ENCODE results near the gene CCDC85B. TPM values are rescaled to one million over a fixed set of nuclear protein-coding genes. Genes with fewer than 3 reads are reported as not detected.
"Not testable (repeated sequence)": the region's sequence is repeated elsewhere in the genome, so short reads cannot be mapped to it uniquely, and the experiment has no call there.

The CCDC85B gene
- 10 to 100 TPM in 2 of 4 donors, 1 to 10 TPM in 2; 6.5 to 32.5 (median 13.3) TPM for polyA plus RNA-seq
- long read RNA-seq, donor 1, transcript CCDC85B-201 (1 exons, 1,524 nt) = major isoform, 37 of 37 reads
- long read RNA-seq, donor 1, partial matches to known transcripts = 0 of 37 reads
- long read RNA-seq, donor 1, other reads (novel, unspliced or antisense) = 0 of 37 reads
- long read RNA-seq, donor 2, transcript CCDC85B-201 (1 exons, 1,524 nt) = major isoform, 9 of 9 reads
- long read RNA-seq, donor 2, partial matches to known transcripts = 0 of 9 reads
- long read RNA-seq, donor 2, other reads (novel, unspliced or antisense) = 0 of 9 reads
- long read RNA-seq, donor 3, transcript CCDC85B-201 (1 exons, 1,524 nt) = major isoform, 26 of 26 reads
- long read RNA-seq, donor 3, partial matches to known transcripts = 0 of 26 reads
- long read RNA-seq, donor 3, other reads (novel, unspliced or antisense) = 0 of 26 reads
- long read RNA-seq, donor 4, partial matches to known transcripts = 0 of 1 reads
- long read RNA-seq, donor 4, other reads (novel, unspliced or antisense) = 0 of 1 reads
- long read RNA-seq, donor 5, transcript CCDC85B-201 (1 exons, 1,524 nt) = major isoform, 11 of 11 reads
- long read RNA-seq, donor 5, partial matches to known transcripts = 0 of 11 reads
- long read RNA-seq, donor 5, other reads (novel, unspliced or antisense) = 0 of 11 reads
- long read RNA-seq, donor 6, transcript CCDC85B-201 (1 exons, 1,524 nt) = major isoform, 25 of 25 reads
- long read RNA-seq, donor 6, partial matches to known transcripts = 0 of 25 reads
- long read RNA-seq, donor 6, other reads (novel, unspliced or antisense) = 0 of 25 reads
- long read RNA-seq, donor 7 = 0 reads
- long read RNA-seq, donor 8, transcript CCDC85B-201 (1 exons, 1,524 nt) = major isoform, 9 of 9 reads
- long read RNA-seq, donor 8, partial matches to known transcripts = 0 of 9 reads
- long read RNA-seq, donor 8, other reads (novel, unspliced or antisense) = 0 of 9 reads
- long read RNA-seq, donor 9, transcript CCDC85B-201 (1 exons, 1,524 nt) = major isoform, 6 of 6 reads
- long read RNA-seq, donor 9, partial matches to known transcripts = 0 of 6 reads
- long read RNA-seq, donor 9, other reads (novel, unspliced or antisense) = 0 of 6 reads
- long read RNA-seq, donor 10, transcript CCDC85B-201 (1 exons, 1,524 nt) = major isoform, 38 of 38 reads
- long read RNA-seq, donor 10, partial matches to known transcripts = 0 of 38 reads
- long read RNA-seq, donor 10, other reads (novel, unspliced or antisense) = 0 of 38 reads

- no peak for FAIRE-seq
- peak; percentile 96 to 99 for DNase-seq
- H3K36me3 ChIP-seq (ENCODE audit: control insufficient read depth in 3 of 3, insufficient read depth in 2 of 3, low read depth in 1 of 3, low read length in 3 of 3) = peaks cover 0 to 15% (median 0%) of the 10 kb centered on the region in 3 donors
- peak within 1 kb of the TSS; percentile 73 to 97 (median 95) for H3K27ac ChIP-seq (ENCODE audit: low read depth in 1 of 3, low read length in 2 of 3)
- H3K4me3 ChIP-seq (ENCODE audit: low read depth in 1 of 3, low read length in 3 of 3) = peak within 1 kb of the TSS; percentile 49 to 63 (median 57)
- H3K9me3 ChIP-seq (ENCODE audit: control insufficient read depth in 2 of 2, insufficient read depth in 1 of 2, low read depth in 1 of 2, low read length in 1 of 2) = no peaks in the 10 kb centered on the region
- peaks cover 0 to 18% (median 0%) of the 10 kb centered on the region in 3 donors for H3K27me3 ChIP-seq (ENCODE audit: control insufficient read depth in 3 of 3, insufficient read depth in 3 of 3, low read length in 3 of 3)
- peaks cover 6 to 52% (median 15%) of the 10 kb centered on the region in 3 donors for H3K4me1 ChIP-seq (ENCODE audit: control insufficient read depth in 3 of 3, insufficient read depth in 2 of 3, low read depth in 1 of 3, low read length in 2 of 3)
- 0% methylated on average over 76 to 94 of the region's 94 CpGs for WGBS, 3 donors
Measured at GRCh38 chr11:65890324-65891218, at the start of gene CCDC85B. CCDC85B (plus strand) TSS chr11:65890673; CDS start chr11:65890784, 111 bp downstream.

- DNase-seq = no peak
- 67 to 89% (median 71%) methylated on average over 4 of the region's 4 CpGs for WGBS, 3 donors
- Histone ChIP-seq H3K4me1 (ENCODE audit: control insufficient read depth in 3 of 3, insufficient read depth in 2 of 3, low read depth in 1 of 3, low read length in 2 of 3) (peaks cover 0 to 12% (median 0%) of the 10 kb centered on the region in 3 donors), H3K36me3 (ENCODE audit: control insufficient read depth in 3 of 3, insufficient read depth in 2 of 3, low read depth in 1 of 3, low read length in 3 of 3) (no peaks in the 10 kb centered on the region), H3K4me3 (ENCODE audit: low read depth in 1 of 3, low read length in 3 of 3) (no peak overlapping the region), H3K27me3 (ENCODE audit: control insufficient read depth in 3 of 3, insufficient read depth in 3 of 3, low read length in 3 of 3) (no peaks in the 10 kb centered on the region), H3K9me3 (ENCODE audit: control insufficient read depth in 2 of 2, insufficient read depth in 1 of 2, low read depth in 1 of 2, low read length in 1 of 2) (no peaks in the 10 kb centered on the region), H3K27ac (ENCODE audit: low read depth in 1 of 3, low read length in 2 of 3) (no peak overlapping the region)
- FAIRE-seq = no peak
Measured at GRCh38 chr11:65842144-65842543, 48.3 kb upstream of the CCDC85B start.

- FAIRE-seq (no peak), DNase-seq (peak in 1 of 2 donors; percentile 65)
- WGBS, 3 donors = 19 to 69% (median 34%) methylated on average over 3 of the region's 3 CpGs
- H3K9me3 ChIP-seq (ENCODE audit: control insufficient read depth in 2 of 2, insufficient read depth in 1 of 2, low read depth in 1 of 2, low read length in 1 of 2) = no peaks in the 10 kb centered on the region
- H3K4me1 ChIP-seq (ENCODE audit: control insufficient read depth in 3 of 3, insufficient read depth in 2 of 3, low read depth in 1 of 3, low read length in 2 of 3) = peaks cover 0 to 12% (median 0%) of the 10 kb centered on the region in 3 donors
- H3K36me3 ChIP-seq (ENCODE audit: control insufficient read depth in 3 of 3, insufficient read depth in 2 of 3, low read depth in 1 of 3, low read length in 3 of 3) = no peaks in the 10 kb centered on the region
- H3K27me3 ChIP-seq (ENCODE audit: control insufficient read depth in 3 of 3, insufficient read depth in 3 of 3, low read length in 3 of 3) = no peaks in the 10 kb centered on the region
- no peak overlapping the region for H3K4me3 ChIP-seq (ENCODE audit: low read depth in 1 of 3, low read length in 3 of 3)
- H3K27ac ChIP-seq (ENCODE audit: low read depth in 1 of 3, low read length in 2 of 3) = peak overlapping the region in 2 of 3 donors; percentile 20 to 26
Measured at GRCh38 chr11:65843811-65844210, 46.7 kb upstream of the CCDC85B start.

- DNase-seq = peak; percentile 64 to 83
- H3K27me3 ChIP-seq (ENCODE audit: control insufficient read depth in 3 of 3, insufficient read depth in 3 of 3, low read length in 3 of 3) = no peaks in the 10 kb centered on the region
- 28 to 68% (median 45%) methylated on average over 10 of the region's 10 CpGs for WGBS, 3 donors
- H3K9me3 ChIP-seq (ENCODE audit: control insufficient read depth in 2 of 2, insufficient read depth in 1 of 2, low read depth in 1 of 2, low read length in 1 of 2) = no peaks in the 10 kb centered on the region
- no peak overlapping the region for H3K4me3 ChIP-seq (ENCODE audit: low read depth in 1 of 3, low read length in 3 of 3)
- FAIRE-seq = no peak
- no peaks in the 10 kb centered on the region for H3K36me3 ChIP-seq (ENCODE audit: control insufficient read depth in 3 of 3, insufficient read depth in 2 of 3, low read depth in 1 of 3, low read length in 3 of 3)
- peaks cover 0 to 15% (median 0%) of the 10 kb centered on the region in 3 donors for H3K4me1 ChIP-seq (ENCODE audit: control insufficient read depth in 3 of 3, insufficient read depth in 2 of 3, low read depth in 1 of 3, low read length in 2 of 3)
- H3K27ac ChIP-seq (ENCODE audit: low read depth in 1 of 3, low read length in 2 of 3) = peak overlapping the region; percentile 26 to 47 (median 38)
Measured at GRCh38 chr11:65844231-65844872, 46.1 kb upstream of the CCDC85B start.

GRCh38 chr11:65847746-65848145 lies 42.7 kb upstream of the CCDC85B start:
- Histone ChIP-seq H3K4me3 (ENCODE audit: low read depth in 1 of 3, low read length in 3 of 3) (no peak overlapping the region), H3K36me3 (ENCODE audit: control insufficient read depth in 3 of 3, insufficient read depth in 2 of 3, low read depth in 1 of 3, low read length in 3 of 3) (peaks cover under 1 to 33% (median 7%) of the 10 kb centered on the region in 3 donors), H3K9me3 (ENCODE audit: control insufficient read depth in 2 of 2, insufficient read depth in 1 of 2, low read depth in 1 of 2, low read length in 1 of 2) (peaks cover 0 to 9% of the 10 kb centered on the region in 2 donors), H3K27me3 (ENCODE audit: control insufficient read depth in 3 of 3, insufficient read depth in 3 of 3, low read length in 3 of 3) (no peaks in the 10 kb centered on the region), H3K27ac (ENCODE audit: low read depth in 1 of 3, low read length in 2 of 3) (no peak overlapping the region), H3K4me1 (ENCODE audit: control insufficient read depth in 3 of 3, insufficient read depth in 2 of 3, low read depth in 1 of 3, low read length in 2 of 3) (peaks cover 0 to 46% (median 2%) of the 10 kb centered on the region in 3 donors)
- DNase-seq = no peak
- 81 to 83% (median 82%) methylated on average over 3 of the region's 3 CpGs for whole genome bisulfite sequencing, 3 donors
- FAIRE-seq = no peak

GRCh38 chr11:65848693-65849092 lies 41.8 kb upstream of the CCDC85B start:
- H3K9me3 ChIP-seq (ENCODE audit: control insufficient read depth in 2 of 2, insufficient read depth in 1 of 2, low read depth in 1 of 2, low read length in 1 of 2); H3K27me3 ChIP-seq (ENCODE audit: control insufficient read depth in 3 of 3, insufficient read depth in 3 of 3, low read length in 3 of 3); DNase-seq; H3K4me3 ChIP-seq (ENCODE audit: low read depth in 1 of 3, low read length in 3 of 3); FAIRE-seq; H3K27ac ChIP-seq (ENCODE audit: low read depth in 1 of 3, low read length in 2 of 3): not testable (repeated sequence)
- Histone ChIP-seq H3K36me3 (ENCODE audit: control insufficient read depth in 3 of 3, insufficient read depth in 2 of 3, low read depth in 1 of 3, low read length in 3 of 3) (peaks cover 4 to 42% (median 14%) of the 10 kb centered on the region in 3 donors), H3K4me1 (ENCODE audit: control insufficient read depth in 3 of 3, insufficient read depth in 2 of 3, low read depth in 1 of 3, low read length in 2 of 3) (peaks cover 0 to 53% (median 9%) of the 10 kb centered on the region in 3 donors)
- 63 to 70% (median 67%) methylated on average over 7 of the region's 7 CpGs for WGBS, 3 donors

- Histone ChIP-seq H3K4me1 (ENCODE audit: control insufficient read depth in 3 of 3, insufficient read depth in 2 of 3, low read depth in 1 of 3, low read length in 2 of 3) (peaks cover 0 to 51% (median 9%) of the 10 kb centered on the region in 3 donors), H3K4me3 (ENCODE audit: low read depth in 1 of 3, low read length in 3 of 3) (no peak overlapping the region), H3K36me3 (ENCODE audit: control insufficient read depth in 3 of 3, insufficient read depth in 2 of 3, low read depth in 1 of 3, low read length in 3 of 3) (peaks cover 4 to 48% (median 14%) of the 10 kb centered on the region in 3 donors), H3K9me3 (ENCODE audit: control insufficient read depth in 2 of 2, insufficient read depth in 1 of 2, low read depth in 1 of 2, low read length in 1 of 2) (peaks cover 0 to 9% of the 10 kb centered on the region in 2 donors), H3K27me3 (ENCODE audit: control insufficient read depth in 3 of 3, insufficient read depth in 3 of 3, low read length in 3 of 3) (no peaks in the 10 kb centered on the region), H3K27ac (ENCODE audit: low read depth in 1 of 3, low read length in 2 of 3) (no peak overlapping the region)
- DNase-seq (peak in 1 of 2 donors; percentile 38), FAIRE-seq (no peak)
- WGBS, 3 donors = 50 to 72% (median 50%) methylated on average over 8 of the region's 8 CpGs
Measured at GRCh38 chr11:65849366-65849765, 41.1 kb upstream of the CCDC85B start.
